ENCODE results near the gene DCXR. TPM values are rescaled to one million over a fixed set of nuclear protein-coding genes. Genes with fewer than 3 reads are reported as not detected.

The DCXR gene
- total RNA-seq, 1 donor from 2014 or later = 36.5 TPM

DNA sequence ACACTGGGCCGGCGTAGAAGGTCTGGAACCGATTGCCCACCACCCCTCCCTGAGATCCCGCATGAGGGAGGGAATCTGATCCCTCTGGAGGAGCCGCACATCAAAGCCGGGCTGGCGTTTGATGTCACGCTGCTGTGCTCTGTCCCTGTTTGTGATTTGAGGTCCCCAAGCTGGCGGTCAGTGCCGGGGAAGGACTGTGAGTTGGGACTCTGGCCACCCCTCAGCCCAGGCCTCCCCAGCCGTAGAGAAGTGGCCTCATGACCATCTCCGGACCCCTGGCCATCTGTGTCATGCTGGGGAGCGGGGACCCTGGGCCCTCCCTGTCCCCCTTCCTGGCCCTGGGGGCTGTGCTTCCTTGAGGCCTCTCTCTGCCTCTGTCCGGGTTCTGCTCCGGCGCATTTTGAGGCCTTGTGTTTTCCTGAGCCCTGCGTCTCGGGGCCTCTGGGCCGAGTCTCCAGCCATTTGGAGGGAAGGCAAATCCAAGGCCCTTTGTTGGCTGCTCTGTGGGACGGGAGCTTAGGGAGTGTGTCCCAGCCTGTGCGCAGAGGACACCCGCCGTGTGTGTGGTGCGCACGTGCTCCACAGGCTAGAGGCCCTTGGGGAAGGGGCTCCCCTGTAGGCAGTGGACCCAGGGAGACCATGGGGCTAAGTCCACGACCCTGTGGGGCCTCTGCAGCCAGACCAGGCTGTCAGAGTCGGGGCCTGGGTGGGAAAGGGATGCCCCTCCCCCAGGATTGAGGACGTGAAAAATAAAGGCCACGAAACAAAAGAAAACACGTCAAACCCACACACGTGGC is 45.0 kb downstream of the DCXR start:
- H3K4me1 Mint-ChIP-seq = peaks cover 40% of the 10 kb centered on the region
- Histone ChIP-seq H3K79me2 (ENCODE audit: low read depth) (peaks cover 4% of the 10 kb centered on the region), H3K27me3 (no peaks in the 10 kb centered on the region), H3K9me3 (ENCODE audit: low read depth) (no peaks in the 10 kb centered on the region), H4K20me1 (ENCODE audit: low read depth) (no peaks in the 10 kb centered on the region), H3K27ac (peak overlapping the region; percentile 78), H3K4me3 (no peak overlapping the region), H3K4me1 (peaks cover 36% of the 10 kb centered on the region), H3K9ac (peak overlapping the region; percentile 12), H3F3A (ENCODE audit: low read depth) (peaks cover 31% of the 10 kb centered on the region), H3K36me3 (no peaks in the 10 kb centered on the region), H3K4me2 (peak overlapping the region; percentile 55), H2AFZ (replicated peaks) (no peak overlapping the region)
- H3K4me3 Mint-ChIP-seq = peak overlapping the region; percentile 55
- TF ChIP-seq, protein P1, sequence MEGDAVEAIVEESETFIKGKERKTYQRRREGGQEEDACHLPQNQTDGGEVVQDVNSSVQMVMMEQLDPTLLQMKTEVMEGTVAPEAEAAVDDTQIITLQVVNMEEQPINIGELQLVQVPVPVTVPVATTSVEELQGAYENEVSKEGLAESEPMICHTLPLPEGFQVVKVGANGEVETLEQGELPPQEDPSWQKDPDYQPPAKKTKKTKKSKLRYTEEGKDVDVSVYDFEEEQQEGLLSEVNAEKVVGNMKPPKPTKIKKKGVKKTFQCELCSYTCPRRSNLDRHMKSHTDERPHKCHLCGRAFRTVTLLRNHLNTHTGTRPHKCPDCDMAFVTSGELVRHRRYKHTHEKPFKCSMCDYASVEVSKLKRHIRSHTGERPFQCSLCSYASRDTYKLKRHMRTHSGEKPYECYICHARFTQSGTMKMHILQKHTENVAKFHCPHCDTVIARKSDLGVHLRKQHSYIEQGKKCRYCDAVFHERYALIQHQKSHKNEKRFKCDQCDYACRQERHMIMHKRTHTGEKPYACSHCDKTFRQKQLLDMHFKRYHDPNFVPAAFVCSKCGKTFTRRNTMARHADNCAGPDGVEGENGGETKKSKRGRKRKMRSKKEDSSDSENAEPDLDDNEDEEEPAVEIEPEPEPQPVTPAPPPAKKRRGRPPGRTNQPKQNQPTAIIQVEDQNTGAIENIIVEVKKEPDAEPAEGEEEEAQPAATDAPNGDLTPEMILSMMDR (IDR thresholded peaks at IDR 0.05) = no peak
- no peak for TF ChIP-seq EZH2phosphoT487 (IDR thresholded peaks at IDR 0.05)
- TF ChIP-seq EZH2 (IDR thresholded peaks at IDR 0.05) = no peak
- H3K36me3 Mint-ChIP-seq = peaks cover 8% of the 10 kb centered on the region
- H3K27me3 Mint-ChIP-seq (ENCODE audit: insufficient read depth, low read depth) = peaks cover 7% of the 10 kb centered on the region
- DNase-seq (ENCODE audit: low spot score) = peak; percentile 66
- H3K27ac Mint-ChIP-seq = peak overlapping the region; percentile 98
- H3K9me3 Mint-ChIP-seq = peaks cover 2% of the 10 kb centered on the region

DNA sequence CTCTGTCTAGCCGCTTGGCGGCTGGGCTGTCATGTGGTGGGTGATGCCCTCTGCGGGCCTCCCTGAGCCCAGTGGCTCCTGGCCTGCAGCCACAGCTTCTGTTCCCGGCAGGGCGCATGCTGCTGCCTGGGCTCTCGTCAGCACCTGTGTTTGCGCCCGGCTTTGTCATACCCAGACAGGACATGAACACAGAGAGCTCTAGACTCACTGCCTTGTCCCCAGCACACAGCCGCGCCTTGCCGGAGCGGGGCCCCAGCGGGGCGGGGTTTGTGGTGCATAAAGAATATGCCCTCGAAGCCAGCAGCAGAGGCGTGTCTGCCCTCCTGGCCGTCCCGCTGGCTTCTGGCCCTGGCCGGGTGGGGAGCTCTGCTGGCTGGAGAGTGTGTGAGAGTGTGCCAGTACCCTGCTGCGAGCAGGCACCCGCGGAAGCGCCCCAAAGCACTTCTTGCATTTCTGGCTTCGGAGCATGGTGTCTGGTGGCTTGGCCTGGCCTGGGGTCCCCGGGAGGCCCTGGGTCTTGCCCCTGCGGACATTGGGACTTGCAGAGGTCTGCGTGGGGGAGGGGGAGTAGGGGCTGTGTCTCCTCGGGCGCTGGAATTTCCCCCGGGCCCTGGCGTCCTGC is 45.7 kb downstream of the DCXR start:
- peak; percentile 63 for DNase-seq (ENCODE audit: low spot score)
- Histone ChIP-seq H3K79me2 (ENCODE audit: low read depth) (peaks cover 4% of the 10 kb centered on the region), H3K4me3 (no peak overlapping the region), H4K20me1 (ENCODE audit: low read depth) (no peaks in the 10 kb centered on the region), H3K9me3 (ENCODE audit: low read depth) (no peaks in the 10 kb centered on the region), H3F3A (ENCODE audit: low read depth) (peaks cover 31% of the 10 kb centered on the region), H3K36me3 (no peaks in the 10 kb centered on the region), H3K9ac (peak overlapping the region; percentile 12), H3K27me3 (no peaks in the 10 kb centered on the region), H3K27ac (peak overlapping the region; percentile 78), H3K4me1 (peaks cover 36% of the 10 kb centered on the region), H2AFZ (replicated peaks) (no peak overlapping the region), H3K4me2 (peak overlapping the region; percentile 55)
- peak overlapping the region; percentile 98 for H3K27ac Mint-ChIP-seq
- peak overlapping the region; percentile 15 for H3K4me3 Mint-ChIP-seq
- peaks cover 40% of the 10 kb centered on the region for H3K4me1 Mint-ChIP-seq
- TF ChIP-seq EZH2phosphoT487 (IDR thresholded peaks at IDR 0.05) (no peak), EZH2 (IDR thresholded peaks at IDR 0.05) (no peak)
- TF ChIP-seq, protein P1 (IDR thresholded peaks at IDR 0.05) = no peak
- H3K27me3 Mint-ChIP-seq (ENCODE audit: insufficient read depth, low read depth) = peaks cover 8% of the 10 kb centered on the region
- H3K36me3 Mint-ChIP-seq = peaks cover 8% of the 10 kb centered on the region
- peaks cover 2% of the 10 kb centered on the region for H3K9me3 Mint-ChIP-seq

DNA sequence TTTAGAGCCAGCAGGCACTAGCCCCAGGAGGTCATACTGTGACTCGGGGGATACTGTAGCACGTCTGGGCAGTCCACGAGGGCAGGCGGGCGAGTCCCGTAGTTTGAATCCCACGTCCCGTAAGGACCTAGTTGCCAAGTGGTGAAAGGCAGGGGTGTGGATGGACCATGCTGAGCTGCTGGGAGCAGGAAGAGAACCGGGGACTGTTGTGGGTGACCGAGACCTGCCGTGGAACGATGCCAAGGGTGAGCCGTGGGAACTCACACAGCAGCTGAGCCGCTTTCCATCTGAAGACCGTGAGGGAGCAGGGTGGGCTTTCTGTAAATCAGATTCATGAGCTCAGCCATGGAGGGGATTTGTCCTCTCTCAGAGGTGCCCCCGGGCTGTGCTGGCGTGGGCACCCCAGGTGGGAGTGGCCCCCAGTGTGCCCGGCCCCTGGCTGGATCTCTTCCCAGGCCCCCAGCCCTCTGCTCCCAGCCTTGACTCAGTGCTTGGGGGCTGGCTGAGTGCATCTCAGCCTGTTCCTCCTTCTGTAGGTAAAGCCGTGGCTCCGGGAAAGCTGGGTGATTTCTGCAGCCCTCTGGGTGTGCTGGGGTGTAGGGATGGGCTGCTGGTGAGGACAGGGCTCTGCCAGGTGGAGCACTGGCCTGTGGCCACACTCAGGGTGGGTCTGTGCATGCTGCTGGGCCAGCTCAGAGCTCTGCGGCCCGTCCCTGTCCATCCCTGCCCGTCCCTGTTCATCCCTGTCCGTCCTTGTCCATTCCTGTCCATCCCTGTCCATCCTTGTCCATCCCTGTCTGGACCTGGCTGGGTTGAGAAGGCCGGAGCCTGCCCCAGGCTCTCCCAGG is 46.4 kb downstream of the DCXR start:
- Histone ChIP-seq H3K4me2 (peak overlapping the region; percentile 55), H3K9me3 (ENCODE audit: low read depth) (no peaks in the 10 kb centered on the region), H3K4me1 (peaks cover 36% of the 10 kb centered on the region), H3K4me3 (no peak overlapping the region), H3K27me3 (no peaks in the 10 kb centered on the region), H3K27ac (peak overlapping the region; percentile 78), H3K79me2 (ENCODE audit: low read depth) (peaks cover 4% of the 10 kb centered on the region), H3F3A (ENCODE audit: low read depth) (peaks cover 31% of the 10 kb centered on the region), H2AFZ (replicated peaks) (no peak overlapping the region), H3K9ac (no peak overlapping the region), H3K36me3 (no peaks in the 10 kb centered on the region), H4K20me1 (ENCODE audit: low read depth) (no peaks in the 10 kb centered on the region)
- H3K36me3 Mint-ChIP-seq = peaks cover 8% of the 10 kb centered on the region
- peaks cover 12% of the 10 kb centered on the region for H3K27me3 Mint-ChIP-seq (ENCODE audit: insufficient read depth, low read depth)
- peak overlapping the region; percentile 98 for H3K27ac Mint-ChIP-seq
- peaks cover 40% of the 10 kb centered on the region for H3K4me1 Mint-ChIP-seq
- peak overlapping the region; percentile 71 for H3K4me3 Mint-ChIP-seq
- no peak for TF ChIP-seq EZH2 (IDR thresholded peaks at IDR 0.05)
- TF ChIP-seq, protein P1 (IDR thresholded peaks at IDR 0.05) = no peak
- no peak for TF ChIP-seq EZH2phosphoT487 (IDR thresholded peaks at IDR 0.05)
- peaks cover 2% of the 10 kb centered on the region for H3K9me3 Mint-ChIP-seq
- no peak for DNase-seq (ENCODE audit: low spot score)

Measured in neural progenitor cell (in vitro differentiated cells).